ENCODE data around the gene GABRR1. TPM values are rescaled to one million over a fixed set of nuclear protein-coding genes. Genes with fewer than 3 reads are reported as not detected.

GABRR1 gene
- total and polyA plus RNA-seq, 2 experiments from 2014 or later: not detected

DNA sequence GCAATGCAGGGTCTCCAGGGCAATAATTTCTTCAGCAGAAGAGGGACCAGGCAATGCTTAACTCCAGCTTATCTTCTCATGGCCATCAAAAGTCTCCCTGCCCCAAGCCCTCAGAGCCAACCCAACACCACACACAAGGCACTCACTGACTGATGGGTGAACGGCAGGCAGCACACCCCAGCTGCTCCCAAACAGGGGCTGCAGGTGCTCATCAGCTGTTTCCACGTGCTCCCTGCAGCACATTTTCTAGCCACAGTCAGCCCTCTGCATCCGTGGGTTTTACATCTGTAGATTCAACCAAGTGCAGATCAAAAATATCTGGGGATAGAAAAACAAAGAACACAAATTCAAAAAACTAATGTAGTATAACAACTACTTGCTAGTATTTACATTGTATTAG, 4.0 kb upstream of the GABRR1 start:
- Histone ChIP-seq H3K4me3 (no peak overlapping the region), H3K4me1 (ENCODE audit: insufficient read depth) (peaks cover 16% of the 10 kb centered on the region; the same call in 1 of the 2 replicates), H3K4me2 (ENCODE audit: unreplicated experiment) (no peak overlapping the region), H3K79me2 (ENCODE audit: insufficient read depth) (no peaks in the 10 kb centered on the region), H4K20me1 (ENCODE audit: insufficient read depth) (no peaks in the 10 kb centered on the region), H3K27ac (no peak overlapping the region), H3K9me2 (ENCODE audit: insufficient read depth) (no peaks in the 10 kb centered on the region), H3K36me3 (ENCODE audit: low read depth) (no peaks in the 10 kb centered on the region), H3K9me3 (ENCODE audit: low read depth) (no peaks in the 10 kb centered on the region), H3K9ac (no peak overlapping the region), H2AFZ (no peak overlapping the region), H3K27me3 (replicated peaks; ENCODE audit: insufficient read depth) (no peaks in the 10 kb centered on the region), H3F3A (ENCODE audit: insufficient read depth) (peaks cover 7% of the 10 kb centered on the region; the same call in 1 of the 2 replicates)
- TF ChIP-seq EZH2phosphoT487 (IDR thresholded peaks at IDR 0.05; ENCODE audit: insufficient read depth, low read depth) (no peak), EZH2 (IDR thresholded peaks at IDR 0.05; ENCODE audit: insufficient read depth, poor library complexity, severe bottlenecking) (no peak)
- 74 to 83% methylated on average over 3 of the region's 3 CpGs for WGBS, 2 experiments (ENCODE audit: low coverage in 1 of 2, low lambda C conversion rate in 2 of 2, missing lambda C conversion rate in 2 of 2)
- no peak for DNase-seq
- in situ Hi-C loops (cut with MboI): no loop called here

DNA sequence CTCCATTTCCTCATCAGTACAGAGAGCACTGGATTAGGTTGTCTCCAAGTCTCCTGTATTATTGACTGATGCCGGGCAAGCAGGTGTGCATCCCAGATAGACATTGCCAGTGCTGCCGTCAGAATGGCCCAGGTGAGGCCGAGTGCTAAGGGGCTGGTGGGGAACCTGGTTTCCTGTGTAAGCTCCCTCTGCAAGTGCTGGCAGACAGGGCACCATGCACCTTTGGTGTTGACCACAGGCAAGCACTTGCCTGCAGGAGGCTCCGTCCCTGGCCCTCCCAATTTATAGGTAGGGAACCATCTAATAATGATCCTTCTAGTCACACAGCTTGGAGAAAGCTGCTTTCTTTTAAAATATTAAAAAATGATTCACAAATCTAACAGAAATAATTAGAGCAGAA, 747 bp downstream of the GABRR1 start:
- in situ Hi-C loops (cut with MboI): no loop called here
- Histone ChIP-seq H3K4me2 (ENCODE audit: unreplicated experiment) (no peak overlapping the region), H3K4me1 (ENCODE audit: insufficient read depth) (peaks cover 9% of the 10 kb centered on the region; the same call in 1 of the 2 replicates), H3F3A (ENCODE audit: insufficient read depth) (no peaks in the 10 kb centered on the region), H4K20me1 (ENCODE audit: insufficient read depth) (no peaks in the 10 kb centered on the region), H2AFZ (no peak overlapping the region), H3K9ac (no peak overlapping the region), H3K36me3 (ENCODE audit: low read depth) (no peaks in the 10 kb centered on the region), H3K9me3 (ENCODE audit: low read depth) (no peaks in the 10 kb centered on the region), H3K79me2 (ENCODE audit: insufficient read depth) (no peaks in the 10 kb centered on the region), H3K9me2 (ENCODE audit: insufficient read depth) (no peaks in the 10 kb centered on the region), H3K4me3 (no peak overlapping the region), H3K27me3 (replicated peaks; ENCODE audit: insufficient read depth) (no peaks in the 10 kb centered on the region; the same call in 1 of the 2 replicates), H3K27ac (no peak overlapping the region)
- DNase-seq: no peak
- WGBS, 2 experiments (ENCODE audit: low coverage in 1 of 2, low lambda C conversion rate in 2 of 2, missing lambda C conversion rate in 2 of 2): 84 to 89% methylated on average over 4 of the region's 4 CpGs
- no peak for TF ChIP-seq EZH2phosphoT487 (IDR thresholded peaks at IDR 0.05; ENCODE audit: insufficient read depth, low read depth)
- no peak for TF ChIP-seq EZH2 (IDR thresholded peaks at IDR 0.05; ENCODE audit: insufficient read depth, poor library complexity, severe bottlenecking)

DNA sequence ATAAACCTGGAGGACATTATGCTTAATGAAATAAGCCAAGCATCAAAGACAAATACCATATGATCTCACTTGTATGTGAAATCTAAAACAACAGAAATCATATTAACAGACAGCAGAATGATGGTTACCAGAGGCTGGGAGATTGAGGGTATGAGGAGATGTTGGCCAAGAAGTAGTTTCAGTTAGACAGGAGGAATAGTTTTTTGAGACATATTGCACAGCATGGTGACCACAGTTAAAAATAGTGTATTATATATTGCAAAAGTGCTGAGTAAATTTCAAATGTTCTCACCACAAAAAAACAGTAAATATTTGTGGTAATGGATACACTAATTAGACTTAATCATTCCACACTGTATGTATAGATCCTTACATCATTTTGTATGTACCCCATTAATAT, 1.8 kb downstream of the GABRR1 start:
- H3F3A ChIP-seq (ENCODE audit: insufficient read depth): no peaks in the 10 kb centered on the region
- H3K9me2 ChIP-seq (ENCODE audit: insufficient read depth): no peaks in the 10 kb centered on the region
- no peak overlapping the region for H3K9ac ChIP-seq
- no peak overlapping the region for H3K4me2 ChIP-seq (ENCODE audit: unreplicated experiment)
- no peaks in the 10 kb centered on the region for H3K36me3 ChIP-seq (ENCODE audit: low read depth)
- DNase-seq: no peak
- TF ChIP-seq EZH2phosphoT487 (IDR thresholded peaks at IDR 0.05; ENCODE audit: insufficient read depth, low read depth) (no peak), EZH2 (IDR thresholded peaks at IDR 0.05; ENCODE audit: insufficient read depth, poor library complexity, severe bottlenecking) (no peak)
- no peak overlapping the region for H3K4me3 ChIP-seq
- H3K4me1 ChIP-seq (ENCODE audit: insufficient read depth): peaks cover 9% of the 10 kb centered on the region; the same call in 1 of the 2 replicates
- in situ Hi-C loops (cut with MboI): no loop called here
- H4K20me1 ChIP-seq (ENCODE audit: insufficient read depth): no peaks in the 10 kb centered on the region
- no peak overlapping the region for H3K27ac ChIP-seq
- H3K9me3 ChIP-seq (ENCODE audit: low read depth): no peaks in the 10 kb centered on the region
- no peaks in the 10 kb centered on the region for H3K79me2 ChIP-seq (ENCODE audit: insufficient read depth)
- no peak overlapping the region for H2AFZ ChIP-seq
- H3K27me3 ChIP-seq (replicated peaks; ENCODE audit: insufficient read depth): no peaks in the 10 kb centered on the region; the same call in 1 of the 2 replicates

DNA sequence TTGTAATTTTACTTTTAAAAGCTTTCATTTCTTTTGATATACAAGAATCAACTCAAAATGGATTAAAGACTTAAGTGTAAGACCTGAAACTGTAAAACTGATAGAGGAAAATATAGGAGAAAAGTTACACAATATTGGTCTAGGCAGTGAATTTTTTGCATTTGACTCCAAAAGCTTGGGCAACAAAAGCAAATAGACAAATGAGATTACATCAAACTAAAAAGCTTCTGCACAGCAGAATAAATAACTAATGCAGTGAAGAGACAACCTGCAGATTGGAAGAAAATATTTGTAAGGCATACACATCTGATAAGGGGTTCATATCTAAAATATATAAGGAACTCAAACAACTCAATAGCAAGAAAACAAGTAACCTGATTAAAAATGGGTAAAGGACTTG, 3.0 kb downstream of the GABRR1 start:
- Histone ChIP-seq H3K9ac (no peak overlapping the region), H3K4me2 (ENCODE audit: unreplicated experiment) (no peak overlapping the region), H3K36me3 (ENCODE audit: low read depth) (no peaks in the 10 kb centered on the region), H3F3A (ENCODE audit: insufficient read depth) (no peaks in the 10 kb centered on the region), H3K9me2 (ENCODE audit: insufficient read depth) (no peaks in the 10 kb centered on the region), H3K27me3 (replicated peaks; ENCODE audit: insufficient read depth) (no peaks in the 10 kb centered on the region; the same call in 1 of the 2 replicates), H3K27ac (no peak overlapping the region), H3K79me2 (ENCODE audit: insufficient read depth) (no peaks in the 10 kb centered on the region), H3K4me1 (ENCODE audit: insufficient read depth) (peaks cover 9% of the 10 kb centered on the region; the same call in 1 of the 2 replicates), H3K4me3 (no peak overlapping the region), H2AFZ (no peak overlapping the region), H3K9me3 (ENCODE audit: low read depth) (no peaks in the 10 kb centered on the region), H4K20me1 (ENCODE audit: insufficient read depth) (no peaks in the 10 kb centered on the region)
- no peak for TF ChIP-seq EZH2 (IDR thresholded peaks at IDR 0.05; ENCODE audit: insufficient read depth, poor library complexity, severe bottlenecking)
- no peak for TF ChIP-seq EZH2phosphoT487 (IDR thresholded peaks at IDR 0.05; ENCODE audit: insufficient read depth, low read depth)
- in situ Hi-C loops (cut with MboI): no loop called here
- DNase-seq: no peak

DNA sequence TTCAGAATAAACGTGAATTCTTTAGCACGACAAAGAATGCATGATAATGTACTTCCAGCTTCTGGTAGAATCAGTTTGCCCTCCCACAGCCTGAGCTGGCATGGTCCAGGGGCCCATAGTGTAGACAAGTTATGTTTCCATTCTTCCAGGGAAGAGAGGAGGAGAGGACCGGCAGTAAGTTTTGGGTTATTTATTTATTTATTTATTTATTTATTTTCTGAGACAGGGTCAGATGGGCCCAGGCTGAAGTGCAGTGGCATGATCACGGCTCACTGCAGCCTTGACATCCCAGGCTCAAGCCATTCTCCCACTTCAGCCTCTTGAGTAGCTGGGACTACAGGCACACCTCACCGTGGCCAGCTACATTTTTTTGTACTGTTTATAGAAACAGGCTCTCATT, 4.7 kb downstream of the GABRR1 start:
- WGBS, 2 experiments (ENCODE audit: low coverage in 1 of 2, low lambda C conversion rate in 2 of 2, missing lambda C conversion rate in 2 of 2): 43 to 46% methylated on average over 5 of the region's 5 CpGs
- Histone ChIP-seq H3K79me2 (ENCODE audit: insufficient read depth) (no peaks in the 10 kb centered on the region), H3K9me2 (ENCODE audit: insufficient read depth) (no peaks in the 10 kb centered on the region), H3K4me2 (ENCODE audit: unreplicated experiment) (no peak overlapping the region), H3K27me3 (replicated peaks; ENCODE audit: insufficient read depth) (no peaks in the 10 kb centered on the region; the same call in 1 of the 2 replicates), H3K4me1 (ENCODE audit: insufficient read depth) (peaks cover 4% of the 10 kb centered on the region; the same call in 1 of the 2 replicates), H3K27ac (no peak overlapping the region), H3K9me3 (ENCODE audit: low read depth) (no peaks in the 10 kb centered on the region), H4K20me1 (ENCODE audit: insufficient read depth) (no peaks in the 10 kb centered on the region), H3F3A (ENCODE audit: insufficient read depth) (no peaks in the 10 kb centered on the region), H2AFZ (no peak overlapping the region), H3K4me3 (no peak overlapping the region), H3K36me3 (ENCODE audit: low read depth) (no peaks in the 10 kb centered on the region), H3K9ac (no peak overlapping the region)
- DNase-seq: no peak
- in situ Hi-C loops (cut with MboI): no loop called here
- TF ChIP-seq EZH2phosphoT487 (IDR thresholded peaks at IDR 0.05; ENCODE audit: insufficient read depth, low read depth): no peak
- no peak for TF ChIP-seq EZH2 (IDR thresholded peaks at IDR 0.05; ENCODE audit: insufficient read depth, poor library complexity, severe bottlenecking)
